PC-9 (cell line): ENCODE results near the gene DGKG.

Experiments
- CTCF ChIP-seq: fragments of 200-600 bp; sonication (generic); conservative IDR thresholded peaks from 2 replicates; pipeline ENCODE4 v1.6.1; 2017; ENCODE audit warnings: mixed run types, antibody characterized with exemption, mild to moderate bottlenecking, moderate library complexity
- EZH2 ChIP-seq: fragments of 200-600 bp; sonication (generic); IDR thresholded peaks from 2 replicates; pipeline ENCODE4 v1.8.0; 2017; ENCODE audit warnings: antibody characterized with exemption, low read depth

GRCh38 chr3:186311441-186311840, 50.6 kb downstream of the DGKG start:
- TF ChIP-seq CTCF (no peak), EZH2 (no peak)
